Lower leg skin (tissue), 4 donors: ENCODE measurements around the gene DPEP1. TPM values are rescaled to one million over a fixed set of nuclear protein-coding genes. Genes with fewer than 3 reads are reported as not detected.

Experiments used
- DNase-seq, 2 donors: peaks; one replicate each; pipeline ENCODE4 v3.0.0-alpha.2; 2019; ENCODE audit warnings: low spot score in 2 of 2
- H3K4me3 ChIP-seq: fragments of 200-600 bp; sonication (generic); 2 replicates; pipeline ENCODE4 v1.5.1; 2017; ENCODE audit warnings: mild to moderate bottlenecking, low read depth; ENCODE audit not compliant: poor library complexity, severe bottlenecking
- CTCF ChIP-seq, 3 donors: fragments of 450-650 bp; IDR thresholded peaks; one replicate each; pipeline ENCODE4 v1.5.1; 2016; ENCODE audit warnings: antibody characterized with exemption in 3 of 3, mild to moderate bottlenecking in 3 of 3, moderate library complexity in 2 of 3
- POLR2A ChIP-seq, 2 donors: fragments of 450-650 bp; IDR thresholded peaks; one replicate each; pipeline ENCODE4 v1.6.1; 2016 to 2017; ENCODE audit warnings: antibody characterized with exemption in 2 of 2, mild to moderate bottlenecking in 1 of 2, moderate library complexity in 1 of 2
- WGBS, 2 donors: methylation state at CpG; one replicate each; pipeline ENCODE4 v1.1.5; 2018; 5-methylcytosine and 5-hydroxymethylcytosine counted together
- intact Hi-C: fragments of 100-400 bp; cut with DNase I; formaldehyde crosslinking; loops from one replicate; pipeline ENCODE4 v1.15.0; 2023; ENCODE audit warnings: low total_unique reads
- total RNA-seq, 4 donors: library from RNA; depleted of rRNA; stranded (reverse); fragments of >200 nt; gene quantifications; one replicate each; pipeline ENCODE4 v1.1.0, GENCODE V29; 2016

DPEP1 gene
- total RNA-seq, 4 donors from 2014 or later, result 1.7 to 3.7 TPM; not detected in 2

DNA sequence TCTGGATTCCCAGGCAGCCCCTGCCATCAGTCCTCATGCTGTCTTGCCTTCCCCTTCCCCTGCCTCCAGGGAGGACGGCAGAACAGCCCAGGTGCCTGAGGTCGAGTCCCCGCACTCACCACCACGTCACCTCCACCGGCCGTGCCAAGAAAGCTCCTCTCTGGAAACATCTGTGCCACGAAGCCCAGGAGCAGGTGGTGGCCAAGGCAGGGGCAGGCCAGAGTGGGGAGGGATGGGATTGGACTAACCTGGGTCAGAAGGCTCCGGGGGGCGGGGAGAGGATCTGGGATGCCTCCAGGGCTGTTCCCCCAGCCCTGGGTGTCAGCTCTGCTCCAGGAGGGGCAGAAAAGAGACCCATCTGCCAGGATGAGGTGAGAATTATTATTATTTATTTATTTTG, 7.4 kb upstream of the DPEP1 start:
- no peak overlapping the region for H3K4me3 ChIP-seq
- intact Hi-C loops, result no loop called here
- TF ChIP-seq CTCF (IDR thresholded peaks at IDR 0.05) (no peak), POLR2A (IDR thresholded peaks at IDR 0.05) (no peak)
- no peak for DNase-seq
- 79 to 80% methylated on average over 5 to 9 of the region's 9 CpGs for WGBS, 2 donors

GRCh38 chr16:89607453-89607852, 6.0 kb upstream of the DPEP1 start:
- WGBS, 2 donors, result 77 to 82% methylated on average over 9 of the region's 9 CpGs
- TF ChIP-seq POLR2A (IDR thresholded peaks at IDR 0.05) (no peak), CTCF (IDR thresholded peaks at IDR 0.05) (no peak)
- no peak for DNase-seq
- intact Hi-C loops, result no loop called here
- no peak overlapping the region for H3K4me3 ChIP-seq

DNA sequence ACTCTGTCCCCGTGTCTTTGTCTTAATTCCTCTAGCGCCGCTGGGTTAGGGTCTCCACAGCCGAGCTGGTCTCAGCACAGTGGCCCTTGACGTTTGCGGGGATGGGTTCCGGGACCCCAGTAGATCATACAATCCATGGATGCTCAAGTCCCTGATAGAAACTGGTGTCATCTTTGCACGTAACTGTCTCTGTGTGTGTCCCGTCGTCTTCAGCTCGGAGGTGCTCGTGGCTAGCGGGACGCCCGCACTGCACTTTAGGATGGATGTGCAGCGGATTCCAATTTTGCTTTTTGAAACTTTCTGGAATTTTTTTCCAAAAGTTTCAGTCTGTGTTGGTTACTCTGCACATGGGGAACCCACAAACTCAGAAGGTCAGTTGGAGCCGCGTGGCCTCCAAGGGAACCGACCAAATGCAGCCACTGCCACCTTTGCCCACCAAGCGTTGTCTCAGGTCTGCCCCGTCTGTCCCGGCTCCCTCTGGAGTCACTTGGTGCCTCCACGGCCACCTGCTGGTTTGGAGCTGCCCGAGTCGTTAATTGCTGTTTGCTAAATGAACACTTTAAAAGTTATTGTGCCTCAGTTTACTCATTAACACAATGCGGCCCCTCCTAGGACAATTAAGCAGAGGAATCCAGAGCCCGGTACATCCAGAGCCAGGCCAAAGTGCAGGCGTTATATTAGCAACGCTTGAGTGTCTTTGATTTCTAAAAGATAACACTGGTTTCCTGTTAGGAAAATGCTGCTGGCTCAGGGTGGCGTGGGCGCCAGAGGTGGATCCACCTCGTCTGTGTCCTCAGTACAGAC, 5.3 kb upstream of the DPEP1 start:
- H3K4me3 ChIP-seq, result no peak overlapping the region
- DNase-seq, result no peak
- WGBS, 2 donors, result 77 to 78% methylated on average over 31 to 32 of the region's 32 CpGs
- intact Hi-C loops, result no loop called here
- no peak for TF ChIP-seq CTCF (IDR thresholded peaks at IDR 0.05)

GRCh38 chr16:89610108-89610453, 3.4 kb upstream of the DPEP1 start:
- no peak for TF ChIP-seq CTCF (IDR thresholded peaks at IDR 0.05)
- no peak for TF ChIP-seq POLR2A (IDR thresholded peaks at IDR 0.05)
- H3K4me3 ChIP-seq, result no peak overlapping the region
- WGBS, 2 donors, result 70 to 72% methylated on average over 1 of the region's 1 CpG
- no peak for DNase-seq
- intact Hi-C loops, result no loop called here

GRCh38 chr16:89612415-89613166, 851 bp upstream of the DPEP1 start:
- intact Hi-C loops, result no loop called here
- DNase-seq, result no peak
- H3K4me3 ChIP-seq, result no peak overlapping the region
- WGBS, 2 donors, result 77 to 85% methylated on average over 20 of the region's 20 CpGs
- TF ChIP-seq CTCF (IDR thresholded peaks at IDR 0.05) (no peak), POLR2A (IDR thresholded peaks at IDR 0.05) (no peak)
